GM12892 (cell line): Measurements from ENCODE around the gene SGIP1.

ENCODE experiments used
- DNase-seq: peaks from one replicate; pipeline ENCODE4 v3.0.0; 2011; ENCODE audit not compliant: insufficient read length
- FAIRE-seq: peaks from 2 replicates; lab custom pipeline; 2011; peaks lifted over from hg19 to GRCh38; lab: Jason Lieb, UNC
- POLR2A ChIP-seq: IDR thresholded peaks from 2 replicates; pipeline ENCODE4 v1.6.1; 2011; ENCODE audit warnings: low read depth, low read length, control low read depth
- POLR2AphosphoS5 ChIP-seq: IDR thresholded peaks from 2 replicates; pipeline ENCODE4 v1.6.1; 2011; ENCODE audit warnings: low read depth, low read length, control low read depth
- TAF1 ChIP-seq: IDR thresholded peaks from 2 replicates; pipeline ENCODE4 v1.6.1; 2011; ENCODE audit warnings: low read depth, mild to moderate bottlenecking, control low read depth, low read length, borderline replicate concordance

The SGIP1 gene

DNA sequence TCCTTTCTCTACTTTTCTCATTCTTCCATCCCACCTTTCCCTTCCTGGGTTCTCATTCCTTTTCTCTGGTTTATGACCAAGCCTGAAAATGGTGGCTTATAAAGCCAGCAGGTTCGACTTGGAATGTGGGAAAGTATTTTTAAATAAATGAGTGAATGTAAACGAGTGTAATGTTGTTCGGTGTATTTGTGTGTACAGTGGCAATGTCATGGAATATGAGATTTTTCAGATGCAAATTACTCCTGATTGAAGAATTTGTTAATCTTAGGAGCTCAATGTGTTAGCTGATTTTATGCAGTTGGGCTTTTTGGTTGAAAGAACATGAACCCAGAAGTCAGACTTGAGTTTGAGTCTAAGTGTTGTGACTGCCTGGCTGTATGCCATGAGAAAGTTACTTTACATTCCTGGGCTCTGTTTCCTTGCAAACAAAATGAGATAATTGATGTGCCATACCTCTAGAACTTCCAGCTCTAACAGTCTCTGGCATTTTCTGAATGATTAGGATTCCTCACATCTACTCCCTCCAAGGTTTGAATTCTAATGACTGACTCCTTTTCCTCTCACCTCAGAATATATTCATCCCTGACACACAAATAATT, 6.6 kb downstream of the SGIP1 start:
- TF ChIP-seq TAF1 (no peak), POLR2AphosphoS5 (no peak), POLR2A (no peak)
- FAIRE-seq, result no peak
- no peak for DNase-seq

DNA sequence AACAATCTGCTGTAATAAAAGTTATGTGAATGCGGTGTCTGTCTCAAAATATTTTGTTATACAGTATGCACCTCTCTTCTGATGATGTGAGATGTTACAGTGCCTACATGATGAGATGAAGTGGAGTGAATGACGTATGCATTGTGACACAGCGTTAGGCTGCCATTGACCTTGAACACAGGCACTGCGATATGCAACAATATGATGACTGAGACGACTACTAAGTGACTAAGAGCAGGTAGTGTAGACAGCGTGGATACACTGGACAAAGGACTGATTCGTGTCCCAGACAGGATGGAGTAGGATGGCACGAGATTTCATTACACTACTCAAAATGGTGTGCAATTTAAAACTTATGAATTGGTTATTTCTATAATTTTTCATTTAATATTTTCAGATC, 8.4 kb downstream of the SGIP1 start:
- DNase-seq, result no peak
- TF ChIP-seq TAF1, result no peak
- no peak for TF ChIP-seq POLR2AphosphoS5
- TF ChIP-seq POLR2A, result no peak
- FAIRE-seq, result no peak

GRCh38 chr1:66542811-66543767, 9.1 kb downstream of the SGIP1 start:
- no peak for DNase-seq
- TF ChIP-seq POLR2A (no peak), TAF1 (no peak), POLR2AphosphoS5 (no peak)
- no peak for FAIRE-seq

DNA sequence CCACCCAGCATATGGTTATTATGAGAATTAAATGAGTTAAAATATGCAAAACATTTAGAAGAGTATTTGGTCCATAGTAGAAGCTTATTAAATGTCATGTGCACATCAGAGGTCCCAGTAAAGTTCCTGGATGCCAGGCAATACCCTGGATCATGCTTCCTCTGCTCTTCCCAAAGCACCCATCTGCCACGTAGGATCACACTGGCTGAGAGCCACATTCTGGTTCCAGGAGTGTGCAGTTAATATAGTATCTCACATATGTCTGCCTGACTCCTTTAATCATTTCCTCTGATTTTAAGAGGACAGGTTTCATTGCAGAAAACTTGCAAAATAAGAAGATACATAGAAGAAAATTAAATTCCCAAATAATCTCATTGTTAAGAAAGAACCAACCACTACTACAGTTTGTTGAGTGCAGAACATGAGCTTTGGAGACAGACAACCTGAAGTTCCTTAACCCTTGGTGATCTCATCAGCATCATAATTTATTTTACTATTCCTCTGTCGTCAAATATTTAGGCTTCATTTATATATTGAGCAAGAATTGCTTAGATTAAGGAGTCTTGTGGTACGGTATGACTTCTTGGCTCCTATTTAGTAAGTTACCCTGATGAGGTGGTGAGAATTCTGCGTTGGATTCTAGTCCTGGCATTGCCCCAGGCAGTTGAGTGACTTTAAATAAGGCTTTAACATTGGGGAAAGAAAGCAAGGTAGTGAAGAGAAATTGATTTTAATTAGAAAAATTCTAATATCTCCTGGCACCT, 12.3 kb downstream of the SGIP1 start:
- FAIRE-seq, result no peak
- DNase-seq, result no peak
- TF ChIP-seq POLR2A, result no peak
- TF ChIP-seq POLR2AphosphoS5, result no peak
- no peak for TF ChIP-seq TAF1

GRCh38 chr1:66549017-66549416, 15.1 kb downstream of the SGIP1 start:
- no peak for DNase-seq
- no peak for TF ChIP-seq POLR2AphosphoS5
- TF ChIP-seq TAF1, result no peak
- no peak for TF ChIP-seq POLR2A
- FAIRE-seq, result no peak

- FAIRE-seq (no peak), DNase-seq (no peak)
- TF ChIP-seq POLR2AphosphoS5 (no peak), TAF1 (no peak), POLR2A (no peak)
Observed at GRCh38 chr1:66550243-66550642, 16.3 kb downstream of the SGIP1 start.

- no peak for DNase-seq
- TF ChIP-seq POLR2A (no peak), POLR2AphosphoS5 (no peak), TAF1 (no peak)
- peak; percentile 38 for FAIRE-seq
Observed at GRCh38 chr1:66552287-66552686, 18.3 kb downstream of the SGIP1 start.

DNA sequence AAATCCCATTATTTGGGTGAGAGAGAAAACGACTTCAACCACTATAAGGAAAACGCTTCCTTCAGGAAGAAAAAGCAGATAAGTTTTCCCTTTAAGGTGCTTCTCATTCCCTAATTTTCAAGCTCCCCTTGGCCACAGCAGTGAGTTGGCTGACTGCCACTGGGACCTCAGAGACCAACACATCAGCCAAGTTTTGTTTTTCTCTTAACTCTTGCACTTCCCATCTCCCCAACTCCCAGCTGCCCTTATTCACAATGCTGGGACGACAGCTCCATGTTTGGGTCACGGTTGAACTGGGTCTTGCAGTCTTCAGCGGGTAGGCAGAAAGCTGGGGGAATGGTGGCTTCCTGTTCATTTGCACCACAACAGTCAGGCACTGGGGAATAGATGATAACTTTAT, 18.9 kb downstream of the SGIP1 start:
- no peak for FAIRE-seq
- TF ChIP-seq POLR2AphosphoS5, result no peak
- TF ChIP-seq POLR2A, result no peak
- no peak for TF ChIP-seq TAF1
- DNase-seq, result no peak

- no peak for FAIRE-seq
- TF ChIP-seq POLR2A (no peak), TAF1 (no peak), POLR2AphosphoS5 (no peak)
- DNase-seq, result no peak
Observed at GRCh38 chr1:66553846-66554245, 19.9 kb downstream of the SGIP1 start.

- FAIRE-seq (no peak), DNase-seq (no peak)
- TF ChIP-seq TAF1 (no peak), POLR2A (no peak), POLR2AphosphoS5 (no peak)
Observed at GRCh38 chr1:66556161-66556611, 22.2 kb downstream of the SGIP1 start.

GRCh38 chr1:66557157-66557556, 23.2 kb downstream of the SGIP1 start:
- DNase-seq, result no peak
- no peak for FAIRE-seq
- TF ChIP-seq POLR2A, result no peak

- FAIRE-seq (no peak), DNase-seq (no peak)
- TF ChIP-seq POLR2A (no peak), POLR2AphosphoS5 (no peak), TAF1 (no peak)
Observed at GRCh38 chr1:66559517-66559916, 25.6 kb downstream of the SGIP1 start.
